Upper lobe of left lung (tissue), 6 donors: Measurements from ENCODE around the gene NAE1. TPM values are rescaled to one million over a fixed set of nuclear protein-coding genes. Genes with fewer than 3 reads are reported as not detected.

Source experiments
- ATAC-seq, 2 donors: fragments of 200-7000 bp; cut with Tn5 transposase; one replicate each; pipeline ENCODE4 v1.9.1; 2022; ENCODE audit warnings: mild to moderate bottlenecking in 2 of 2, moderate library complexity in 2 of 2; ENCODE audit not compliant: low FRiP score in 2 of 2
- DNase-seq, 2 donors: peaks; one replicate each; pipeline ENCODE4 v3.0.0-alpha.2; 2019 to 2020
- H3K27ac ChIP-seq, 4 donors: fragments of 200-600 bp; sonication (generic); one replicate each; pipeline ENCODE4 v1.5.1; 2016 to 2019
- H3K27me3 ChIP-seq, 4 donors: fragments of 200-600 bp; sonication (generic); one replicate each; pipeline ENCODE4 v1.5.1; 2017 to 2019
- H3K36me3 ChIP-seq, 4 donors: fragments of 200-600 bp; sonication (generic); one replicate each; pipeline ENCODE4 v1.5.1; 2016 to 2019
- H3K4me1 ChIP-seq, 4 donors: fragments of 200-600 bp; sonication (generic); one replicate each; pipeline ENCODE4 v1.5.1; 2018 to 2019
- H3K4me3 ChIP-seq, 4 donors: fragments of 200-600 bp; sonication (generic); one replicate each; pipeline ENCODE4 v1.5.1; 2017 to 2019; ENCODE audit warnings: mild to moderate bottlenecking in 2 of 4, moderate library complexity in 1 of 4
- H3K9me3 ChIP-seq, 4 donors: fragments of 200-600 bp; sonication (generic); one replicate each; pipeline ENCODE4 v1.5.1; 2018 to 2019
- CTCF ChIP-seq, 6 experiments: fragments of 450-650 bp in 4 of 6; fragments of 200-600 bp in 2 of 6; sonication (generic) in 2 of 6; IDR thresholded peaks; one replicate each; pipeline ENCODE4 v1.5.1; 2016 to 2019; ENCODE audit warnings: antibody characterized with exemption in 6 of 6
- EP300 ChIP-seq, 4 donors: sonication (generic); formaldehyde crosslinking; IDR thresholded peaks; one replicate each; pipeline ENCODE4 v1.5.1; 2017; ENCODE audit warnings: antibody characterized with exemption in 4 of 4, control low read depth in 2 of 4
- POLR2A ChIP-seq, 4 donors: fragments of 450-650 bp; IDR thresholded peaks; one replicate each; pipeline ENCODE4 v1.5.1; 2016 to 2017; ENCODE audit warnings: antibody characterized with exemption in 4 of 4, mild to moderate bottlenecking in 2 of 4
- POLR2AphosphoS5 ChIP-seq, 2 donors: sonication (generic); formaldehyde crosslinking; IDR thresholded peaks; one replicate each; pipeline ENCODE4 v1.5.1; 2017; ENCODE audit warnings: antibody characterized with exemption in 2 of 2
- WGBS, 2 donors: methylation state at CpG; one replicate each; pipeline ENCODE4 v1.1.5; 2017 to 2018; 5-methylcytosine and 5-hydroxymethylcytosine counted together
- total RNA-seq, 6 donors: library from RNA; depleted of rRNA in 4 of 6; stranded (reverse); fragments of >200 nt in 4 of 6; gene quantifications; one replicate each; pipeline versions ENCODE4 v1.1.0 to v1.2.1, GENCODE V29; 2016 to 2021
- donor health status: DM: no; HTN: no; CAD: no; lungs with moderate emphysema.
- donor health status: DM: no; HTN: yes; CAD: no; lungs with severe emphysema.

NAE1 gene
- total RNA-seq, 6 donors from 2014 or later, result 12.9 to 48.7 (median 34.0) TPM

- TF ChIP-seq POLR2AphosphoS5 (IDR thresholded peaks at IDR 0.05) (no peak), EP300 (IDR thresholded peaks at IDR 0.05) (no peak), POLR2A (IDR thresholded peaks at IDR 0.05) (no peak), CTCF (IDR thresholded peaks at IDR 0.05) (no peak)
- WGBS, 2 donors, result 0 to 3% methylated on average over 5 to 50 of the region's 79 CpGs
- Histone ChIP-seq H3K4me1 (peaks cover 13 to 14% (median 14%) of the 10 kb centered on the region in 4 donors), H3K9me3 (no peaks in the 10 kb centered on the region), H3K36me3 (no peaks in the 10 kb centered on the region), H3K27ac (no peak within 1 kb of the TSS), H3K27me3 (peaks cover 0 to 18% (median 8%) of the 10 kb centered on the region in 4 donors), H3K4me3 (peak within 1 kb of the TSS; percentile 22 to 47 (median 38))
- peak in 1 of 2 donors; percentile 86 for DNase-seq
- ATAC-seq, result peak in 1 of 2 donors; percentile 54
Observed at GRCh38 chr16:66844342-66845079, 13.7 kb upstream of the NAE1 start, which contains the start of gene CA7. TSS of gene CA7 (plus strand) at chr16:66844414. CDS start at chr16:66844488, 74 bp downstream.

GRCh38 chr16:66844009-66844341 lies 13.2 kb upstream of the NAE1 start:
- H3K27ac ChIP-seq, result no peak overlapping the region
- DNase-seq (no peak), ATAC-seq (peak in 1 of 2 donors; percentile 8)
- peaks cover 13 to 14% (median 14%) of the 10 kb centered on the region in 4 donors for H3K4me1 ChIP-seq
- 8 to 10% methylated on average over 5 to 14 of the region's 14 CpGs for WGBS, 2 donors
- no peaks in the 10 kb centered on the region for H3K9me3 ChIP-seq
- H3K27me3 ChIP-seq, result peaks cover 0 to 18% (median 8%) of the 10 kb centered on the region in 4 donors
- H3K36me3 ChIP-seq, result no peaks in the 10 kb centered on the region
- peak overlapping the region in 3 of 4 donors; percentile 32 to 47 (median 43) for H3K4me3 ChIP-seq
- TF ChIP-seq POLR2AphosphoS5 (IDR thresholded peaks at IDR 0.05), result no peak
- no peak for TF ChIP-seq EP300 (IDR thresholded peaks at IDR 0.05)
- no peak for TF ChIP-seq CTCF (IDR thresholded peaks at IDR 0.05)
- no peak for TF ChIP-seq POLR2A (IDR thresholded peaks at IDR 0.05)

GRCh38 chr16:66843191-66843590 lies 12.4 kb upstream of the NAE1 start:
- Histone ChIP-seq H3K27me3 (peaks cover 0 to 18% (median 8%) of the 10 kb centered on the region in 4 donors), H3K27ac (no peak overlapping the region), H3K9me3 (no peaks in the 10 kb centered on the region), H3K36me3 (no peaks in the 10 kb centered on the region), H3K4me1 (peaks cover 13 to 14% (median 14%) of the 10 kb centered on the region in 4 donors), H3K4me3 (no peak overlapping the region)
- ATAC-seq (no peak), DNase-seq (no peak)
- 93 to 98% methylated on average over 2 of the region's 2 CpGs for WGBS, 2 donors
- no peak for TF ChIP-seq EP300 (IDR thresholded peaks at IDR 0.05)

- DNase-seq (no peak), ATAC-seq (peak in 1 of 2 donors; percentile 15)
- 80 to 83% methylated on average over 7 of the region's 7 CpGs for WGBS, 2 donors
- H3K9me3 ChIP-seq, result no peaks in the 10 kb centered on the region
- peaks cover 0 to 18% (median 8%) of the 10 kb centered on the region in 4 donors for H3K27me3 ChIP-seq
- TF ChIP-seq POLR2AphosphoS5 (IDR thresholded peaks at IDR 0.05), result no peak
- H3K4me3 ChIP-seq, result no peak overlapping the region
- peaks cover 13 to 14% (median 14%) of the 10 kb centered on the region in 4 donors for H3K4me1 ChIP-seq
- no peaks in the 10 kb centered on the region for H3K36me3 ChIP-seq
- no peak overlapping the region for H3K27ac ChIP-seq
Observed at GRCh38 chr16:66842765-66843164, 12.0 kb upstream of the NAE1 start.

- ATAC-seq (no peak), DNase-seq (no peak)
- 84 to 89% methylated on average over 4 of the region's 4 CpGs for WGBS, 2 donors
- TF ChIP-seq CTCF (IDR thresholded peaks at IDR 0.05) (no peak), EP300 (IDR thresholded peaks at IDR 0.05) (no peak), POLR2AphosphoS5 (IDR thresholded peaks at IDR 0.05) (no peak), POLR2A (IDR thresholded peaks at IDR 0.05) (no peak)
- Histone ChIP-seq H3K4me1 (peaks cover 13 to 14% (median 14%) of the 10 kb centered on the region in 4 donors), H3K9me3 (no peaks in the 10 kb centered on the region), H3K27ac (no peak overlapping the region), H3K4me3 (no peak overlapping the region), H3K36me3 (no peaks in the 10 kb centered on the region), H3K27me3 (peaks cover 0 to 18% (median 8%) of the 10 kb centered on the region in 4 donors)
Observed at GRCh38 chr16:66841366-66841765, 10.6 kb upstream of the NAE1 start.
